ENCODE data around the gene TM2D1.

Gene TM2D1

DNA sequence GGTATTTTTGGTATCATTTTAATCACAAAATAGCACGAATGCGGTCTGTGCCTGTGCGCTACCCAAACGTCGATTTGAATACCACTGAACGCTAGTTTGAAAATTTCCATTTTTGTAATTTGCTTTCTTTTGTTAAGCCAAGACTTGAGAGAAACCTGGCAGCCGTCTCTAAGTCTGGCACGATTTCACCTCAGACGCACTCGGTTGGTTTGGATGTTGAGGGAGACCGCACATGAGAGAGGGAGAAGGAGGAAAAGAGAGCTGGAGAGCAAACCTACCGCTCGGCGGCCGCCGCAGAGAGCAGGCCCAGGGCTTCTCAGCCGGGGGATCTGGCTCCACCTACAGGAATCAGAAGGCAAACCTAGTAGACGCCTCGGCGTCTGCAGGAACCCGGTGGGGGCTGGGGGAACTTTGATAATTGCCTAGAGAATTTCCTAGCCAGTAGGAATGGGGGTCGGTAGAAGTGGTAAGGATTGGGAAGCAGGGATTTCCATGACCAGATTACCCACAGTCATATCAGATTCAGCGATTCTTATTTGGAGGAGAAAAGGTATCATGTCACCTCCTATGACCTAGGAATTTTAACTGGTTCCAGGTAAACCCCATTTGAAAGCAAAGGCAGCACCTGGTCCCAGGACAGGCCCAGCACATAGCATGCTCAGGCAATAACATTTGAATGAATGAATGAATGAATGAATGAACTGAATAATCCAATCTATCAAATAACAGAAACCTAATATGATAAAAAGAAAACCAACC, 83.2 kb downstream of the TM2D1 start:
- DNase-seq = peak; percentile 27

DNA sequence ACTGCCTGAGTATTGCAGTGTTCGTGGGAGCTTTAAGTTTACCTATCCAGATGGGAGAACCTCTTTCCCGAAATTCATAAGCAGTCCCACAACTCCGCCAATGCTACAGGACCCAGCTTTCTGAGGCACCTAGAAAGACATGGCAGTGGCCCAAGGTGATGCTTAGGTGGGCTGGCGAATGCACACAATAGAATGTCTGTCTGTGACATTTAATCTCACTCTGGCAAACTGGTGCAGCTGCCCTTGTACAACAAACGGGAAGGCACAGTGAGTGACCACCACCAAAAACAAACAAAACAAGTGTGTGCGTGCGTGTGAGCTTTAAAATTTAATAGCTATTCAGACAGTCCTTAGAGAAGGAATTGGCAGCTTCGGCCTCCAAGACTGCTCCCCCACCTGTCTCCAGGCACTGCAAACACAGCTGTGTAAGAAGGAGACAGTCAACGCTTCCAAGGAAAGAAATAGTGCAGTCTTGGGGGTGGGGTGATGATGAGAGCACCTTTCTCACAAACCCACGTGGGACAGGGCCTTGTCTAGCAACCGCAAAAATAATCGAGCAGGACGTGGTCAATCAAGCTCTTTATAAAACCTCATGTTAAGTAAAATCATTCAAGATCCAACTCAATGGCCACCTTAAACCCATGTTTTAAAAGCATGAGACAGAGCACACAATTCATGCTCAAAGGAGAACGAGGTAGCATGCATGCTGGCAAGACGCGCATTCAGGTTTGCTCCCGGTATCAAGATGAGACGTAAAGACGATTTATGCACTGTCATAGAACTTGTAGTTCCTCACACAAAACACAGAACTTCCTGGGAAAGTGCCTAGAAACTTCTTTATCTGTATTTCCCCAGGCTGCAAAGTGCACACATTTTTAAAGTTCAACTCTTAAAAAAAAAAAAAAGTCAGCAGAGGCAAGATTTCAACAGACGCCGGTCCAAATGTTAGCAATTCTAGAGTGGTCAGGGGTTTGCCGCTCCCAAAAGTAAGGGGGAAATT, 84.1 kb downstream of the TM2D1 start:
- DNase-seq = no peak

DNA sequence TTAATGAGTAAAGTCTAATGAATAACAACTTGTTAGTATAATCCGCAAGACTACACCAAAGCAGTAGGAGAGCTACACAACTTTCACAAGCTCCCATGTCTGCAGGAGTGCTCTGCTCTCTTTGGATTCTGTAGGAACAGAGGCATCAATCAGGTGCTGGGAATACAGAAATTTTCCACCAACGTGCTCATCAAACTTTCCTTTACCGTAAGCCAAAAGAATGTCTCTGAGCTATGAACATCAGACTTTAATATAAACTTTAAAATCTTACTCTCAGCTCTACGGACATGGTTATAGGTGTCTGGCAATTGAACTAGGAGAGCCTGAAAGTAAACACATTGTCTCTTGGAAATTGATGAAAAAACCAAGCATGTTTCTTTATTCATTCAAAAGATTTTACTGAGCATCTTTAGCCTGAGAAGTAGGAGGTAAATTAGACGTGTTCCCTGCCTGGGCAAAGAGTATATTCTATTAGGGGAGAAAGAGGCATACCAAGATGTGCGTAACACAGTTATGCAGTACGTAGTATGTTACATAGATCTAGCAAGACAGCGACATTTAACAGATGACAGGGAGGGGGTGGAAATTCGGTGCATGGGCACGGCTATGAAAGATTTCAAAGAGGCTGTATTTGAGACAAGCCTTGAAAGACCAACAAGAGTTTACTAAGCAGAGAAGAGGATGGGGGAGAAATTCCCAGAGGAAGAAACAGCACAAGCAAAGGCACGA, 85.2 kb downstream of the TM2D1 start:
- no peak for DNase-seq

GRCh38 chr1:61638911-61639605, 85.9 kb downstream of the TM2D1 start:
- DNase-seq = no peak

DNA sequence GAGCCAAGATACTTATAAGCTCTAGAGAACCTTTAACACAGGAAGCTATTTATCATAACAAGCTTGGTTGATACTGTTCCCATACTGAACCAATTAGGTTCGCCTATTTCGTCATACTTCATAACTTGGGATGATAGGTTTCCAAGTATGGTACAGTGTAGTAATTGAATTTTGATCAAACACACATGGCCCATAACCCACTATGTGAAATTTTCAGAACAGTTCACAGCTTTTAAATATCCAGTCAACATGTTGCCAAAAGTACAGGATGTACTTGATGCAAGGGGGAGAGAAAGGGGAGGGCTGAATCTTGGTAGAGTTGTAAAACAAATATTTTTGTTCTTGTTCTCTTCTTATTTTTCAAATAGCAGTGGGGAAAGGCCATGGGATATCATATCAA, 86.6 kb downstream of the TM2D1 start:
- no peak for DNase-seq

DNA sequence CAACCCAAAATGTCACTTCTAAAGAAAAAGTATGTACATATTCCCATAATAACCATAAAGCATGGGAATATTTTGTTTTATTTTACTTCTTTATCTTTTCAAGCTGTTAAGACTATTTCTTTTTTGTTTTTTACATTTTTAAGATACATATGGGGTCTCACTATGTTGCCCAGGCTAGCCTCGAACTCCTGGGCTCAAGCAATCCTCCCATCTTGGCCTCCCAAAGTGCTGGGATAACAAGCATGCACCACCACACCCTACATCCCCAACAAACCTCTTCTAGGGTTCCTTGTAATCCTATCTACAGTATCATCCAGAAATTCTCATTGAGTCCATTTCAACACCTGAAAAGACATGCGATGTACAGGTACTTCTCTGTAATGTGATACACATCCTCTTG, 87.5 kb downstream of the TM2D1 start:
- no peak for DNase-seq

DNA sequence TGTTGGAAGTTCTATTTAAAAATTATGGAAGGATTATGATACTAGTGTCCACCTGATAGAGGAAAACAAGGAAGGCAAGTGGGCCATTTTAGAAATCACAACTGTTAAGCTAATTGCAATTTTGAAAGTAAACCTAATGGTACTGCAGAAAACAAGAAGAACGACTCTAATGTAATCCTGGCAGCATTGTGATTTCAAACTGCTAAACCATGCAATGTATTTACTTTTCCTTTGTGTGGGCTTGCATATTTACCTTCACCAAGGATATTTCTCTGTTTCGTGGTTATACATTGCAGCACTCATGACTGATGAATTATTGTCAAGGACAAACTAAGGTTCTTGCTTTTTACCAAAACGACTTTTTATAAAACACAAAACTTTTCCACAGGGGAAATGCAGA, 88.1 kb downstream of the TM2D1 start:
- no peak for DNase-seq

GRCh38 chr1:61636376-61636775, 88.6 kb downstream of the TM2D1 start:
- no peak for DNase-seq

- no peak for DNase-seq
Observed at GRCh38 chr1:61635557-61635956, 89.4 kb downstream of the TM2D1 start.

DNA sequence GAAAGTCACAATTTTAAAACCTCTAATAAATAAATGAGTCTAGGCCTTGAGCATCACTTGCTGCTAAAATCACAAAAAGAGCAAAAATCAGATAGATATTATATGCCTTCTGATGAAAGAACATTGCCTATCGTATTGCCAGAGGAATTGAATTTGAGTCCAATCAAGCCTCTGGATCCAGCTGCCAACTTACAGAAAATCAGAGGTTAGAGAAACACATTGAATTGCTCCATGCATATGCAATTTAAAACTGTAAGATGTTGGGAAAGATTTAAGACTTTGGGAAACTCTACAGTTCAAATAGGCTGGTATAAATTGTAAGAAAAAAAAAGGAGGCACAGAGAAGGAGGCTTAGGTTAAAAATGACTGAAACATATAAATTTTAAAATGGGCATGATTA, 93.5 kb downstream of the TM2D1 start:
- no peak for DNase-seq

All from effector CD8-positive, alpha-beta T cell (primary cell).